DND-41 (cell line): Measurements from ENCODE around the gene DSG3.

Source experiments
- CTCF ChIP-seq: IDR thresholded peaks from 2 replicates; pipeline ENCODE4 v1.5.1; 2012; ENCODE audit warnings: borderline replicate concordance, low read length, moderate library complexity, mild to moderate bottlenecking; ENCODE audit not compliant: poor library complexity, severe bottlenecking; ENCODE audit errors: extremely low read depth
- EZH2 ChIP-seq: IDR thresholded peaks from 3 replicates; pipeline ENCODE4 v1.6.1; 2012; ENCODE audit warnings: borderline replicate concordance, low read depth, mild to moderate bottlenecking, moderate library complexity, low read length, inconsistent platforms; ENCODE audit not compliant: severe bottlenecking

- TF ChIP-seq CTCF (no peak), EZH2 (no peak)
Measured at GRCh38 chr18:31516437-31516836, 68.9 kb downstream of the DSG3 start.
